ENCODE measurements around the gene CPLX4. TPM values are rescaled to one million over a fixed set of nuclear protein-coding genes. Genes with fewer than 3 reads are reported as not detected.

CPLX4 gene
- total and polyA plus RNA-seq, 9 donors, result not detected

- H3K27ac ChIP-seq, result no peak overlapping the region
- no peaks in the 10 kb centered on the region for H3K36me3 ChIP-seq
- no peaks in the 10 kb centered on the region for H3K27me3 ChIP-seq
- no peak for TF ChIP-seq EP300 (IDR thresholded peaks at IDR 0.05)
- TF ChIP-seq POLR2A (IDR thresholded peaks at IDR 0.05), result no peak
- TF ChIP-seq CTCF (IDR thresholded peaks at IDR 0.05), result no peak
- WGBS, 3 donors, result 91 to 94% (median 93%) methylated on average over 7 of the region's 7 CpGs
- intact Hi-C loops (cut with DNase I), result no loop called here
- H3K4me1 ChIP-seq (ENCODE audit: insufficient read depth), result no peaks in the 10 kb centered on the region
- no peak overlapping the region for H3K4me3 ChIP-seq
- no peaks in the 10 kb centered on the region for H3K9me3 ChIP-seq
- no peak for DNase-seq
Observed at GRCh38 chr18:59323931-59324622, 5.6 kb upstream of the CPLX4 start.

- Histone ChIP-seq H3K4me3 (no peak overlapping the region), H3K9me3 (no peaks in the 10 kb centered on the region), H3K27ac (no peak overlapping the region), H3K4me1 (ENCODE audit: insufficient read depth) (no peaks in the 10 kb centered on the region), H3K36me3 (no peaks in the 10 kb centered on the region), H3K27me3 (no peaks in the 10 kb centered on the region)
- no peak for DNase-seq
- 89 to 92% (median 91%) methylated on average over 7 of the region's 7 CpGs for WGBS, 3 donors
- intact Hi-C loops (cut with DNase I), result loop anchor here in 1 of 4 donors (5.0 kb wide), 1 partner anchor 86 kb away; no protein-coding TSS in a partner anchor
- TF ChIP-seq EP300 (IDR thresholded peaks at IDR 0.05) (no peak), POLR2A (IDR thresholded peaks at IDR 0.05) (no peak), CTCF (IDR thresholded peaks at IDR 0.05) (no peak)
Observed at GRCh38 chr18:59311631-59312030, 6.8 kb downstream of the CPLX4 start.

- intact Hi-C loops (cut with DNase I), result loop anchor here in 3 of 4 donors (2.0 to 10.0 kb wide), 4 partner anchors 93 to 513 kb away; no protein-coding TSS in a partner anchor
- 1 to 5% (median 1%) methylated on average over 5 of the region's 5 CpGs for WGBS, 3 donors
- Histone ChIP-seq H3K4me1 (ENCODE audit: insufficient read depth) (no peaks in the 10 kb centered on the region), H3K4me3 (no peak overlapping the region), H3K27me3 (no peaks in the 10 kb centered on the region), H3K27ac (no peak overlapping the region), H3K9me3 (no peaks in the 10 kb centered on the region), H3K36me3 (no peaks in the 10 kb centered on the region)
- TF ChIP-seq POLR2A (IDR thresholded peaks at IDR 0.05), result no peak
- TF ChIP-seq CTCF (IDR thresholded peaks at IDR 0.05), result no peak
- TF ChIP-seq EP300 (IDR thresholded peaks at IDR 0.05), result no peak
- no peak for DNase-seq
Observed at GRCh38 chr18:59308938-59309260, 9.6 kb downstream of the CPLX4 start.

GRCh38 chr18:59308248-59308937 lies 10.1 kb downstream of the CPLX4 start:
- Histone ChIP-seq H3K4me3 (no peak overlapping the region), H3K9me3 (no peaks in the 10 kb centered on the region), H3K27me3 (no peaks in the 10 kb centered on the region), H3K27ac (no peak overlapping the region), H3K4me1 (ENCODE audit: insufficient read depth) (no peaks in the 10 kb centered on the region), H3K36me3 (no peaks in the 10 kb centered on the region)
- peak; percentile 68 to 86 (median 78) for DNase-seq
- intact Hi-C loops (cut with DNase I), result loop anchor here in 3 of 4 donors (2.0 to 10.0 kb wide), 4 partner anchors 94 to 514 kb away; no protein-coding TSS in a partner anchor
- WGBS, 3 donors, result 1 to 2% (median 1%) methylated on average over 44 to 46 of the region's 46 CpGs
- peak; percentile 57 to 76 (median 59) for TF ChIP-seq CTCF (IDR thresholded peaks at IDR 0.05)
- TF ChIP-seq POLR2A (IDR thresholded peaks at IDR 0.05), result no peak
- no peak for TF ChIP-seq EP300 (IDR thresholded peaks at IDR 0.05)

Data from ovary (tissue), 9 donors.